Measurements from ENCODE around the gene PRPF19. TPM values are rescaled to one million over a fixed set of nuclear protein-coding genes. Genes with fewer than 3 reads are reported as not detected.
A peak's percentile ranks its signal among the peaks of the same experiment; 100 is the strongest.

Gene PRPF19
- total RNA-seq, 1 donor = 53.1 TPM

DNA sequence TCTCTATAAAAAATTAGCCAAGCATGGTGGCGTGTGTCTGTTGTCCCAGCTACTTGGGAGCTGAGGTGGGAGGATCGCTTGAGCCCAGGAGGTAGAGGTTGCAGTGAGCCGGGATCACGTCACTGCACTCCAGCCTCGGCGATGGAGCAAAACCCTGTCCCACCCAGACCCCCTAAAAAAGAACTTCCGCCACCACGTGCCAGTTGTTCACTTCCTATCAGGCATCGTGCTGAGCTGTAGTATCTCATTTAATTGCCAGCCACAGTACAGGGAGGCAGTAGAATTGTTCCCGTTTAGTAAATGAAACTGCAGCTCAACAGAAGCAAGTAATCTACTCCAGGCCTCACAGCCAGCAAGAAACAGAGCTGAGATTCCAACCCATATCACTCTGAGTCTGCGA lies 14.9 kb upstream of the PRPF19 start:
- no peak for DNase-seq (ENCODE audit: low read depth)
- TF ChIP-seq CTCF (IDR thresholded peaks at IDR 0.05; ENCODE audit: insufficient read depth, low read length) = no peak

GRCh38 chr11:60919956-60920355 lies 13.6 kb upstream of the PRPF19 start:
- H3K4me3 ChIP-seq (ENCODE audit: low read depth, low read length) = no peak overlapping the region
- peak; percentile 35 for DNase-seq (ENCODE audit: low read depth)
- TF ChIP-seq CTCF (IDR thresholded peaks at IDR 0.05; ENCODE audit: insufficient read depth, low read length) = no peak

More for the DNA sequence above, 14.9 kb upstream of the PRPF19 start:
- H3K4me3 ChIP-seq (ENCODE audit: low read depth, low read length) = no peak overlapping the region

GRCh38 chr11:60919320-60919719 lies 12.9 kb upstream of the PRPF19 start:
- no peak overlapping the region for H3K4me3 ChIP-seq (ENCODE audit: low read depth, low read length)
- no peak for DNase-seq (ENCODE audit: low read depth)
- TF ChIP-seq CTCF (IDR thresholded peaks at IDR 0.05; ENCODE audit: insufficient read depth, low read length) = no peak

DNA sequence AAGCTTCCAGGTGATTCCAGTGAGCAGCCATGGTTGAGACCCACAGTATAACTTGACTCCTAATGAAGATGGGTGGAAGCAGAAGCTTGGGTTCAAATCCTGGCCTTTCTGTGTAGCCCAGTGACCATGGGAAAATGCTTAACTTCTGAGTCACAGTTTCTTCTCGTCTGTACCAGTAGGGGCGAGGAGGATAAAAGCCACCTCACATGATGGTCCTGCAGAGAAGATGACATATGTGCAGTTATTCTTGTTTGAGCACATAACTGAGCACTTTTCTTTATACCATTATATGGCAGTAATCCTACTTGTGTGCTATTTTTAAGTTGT lies 12.5 kb upstream of the PRPF19 start:
- H3K4me3 ChIP-seq (ENCODE audit: low read depth, low read length) = no peak overlapping the region
- peak; percentile 23 for DNase-seq (ENCODE audit: low read depth)
- no peak for TF ChIP-seq CTCF (IDR thresholded peaks at IDR 0.05; ENCODE audit: insufficient read depth, low read length)

- DNase-seq (ENCODE audit: low read depth) = no peak
- no peak overlapping the region for H3K4me3 ChIP-seq (ENCODE audit: low read depth, low read length)
- TF ChIP-seq CTCF (IDR thresholded peaks at IDR 0.05; ENCODE audit: insufficient read depth, low read length) = no peak
These were observed 12.0 kb upstream of the PRPF19 start for GRCh38 chr11:60918251-60918938.

- no peak for DNase-seq (ENCODE audit: low read depth)
- no peak overlapping the region for H3K4me3 ChIP-seq (ENCODE audit: low read depth, low read length)
- no peak for TF ChIP-seq CTCF (IDR thresholded peaks at IDR 0.05; ENCODE audit: insufficient read depth, low read length)
These were observed 10.9 kb upstream of the PRPF19 start for GRCh38 chr11:60917267-60917666.

DNA sequence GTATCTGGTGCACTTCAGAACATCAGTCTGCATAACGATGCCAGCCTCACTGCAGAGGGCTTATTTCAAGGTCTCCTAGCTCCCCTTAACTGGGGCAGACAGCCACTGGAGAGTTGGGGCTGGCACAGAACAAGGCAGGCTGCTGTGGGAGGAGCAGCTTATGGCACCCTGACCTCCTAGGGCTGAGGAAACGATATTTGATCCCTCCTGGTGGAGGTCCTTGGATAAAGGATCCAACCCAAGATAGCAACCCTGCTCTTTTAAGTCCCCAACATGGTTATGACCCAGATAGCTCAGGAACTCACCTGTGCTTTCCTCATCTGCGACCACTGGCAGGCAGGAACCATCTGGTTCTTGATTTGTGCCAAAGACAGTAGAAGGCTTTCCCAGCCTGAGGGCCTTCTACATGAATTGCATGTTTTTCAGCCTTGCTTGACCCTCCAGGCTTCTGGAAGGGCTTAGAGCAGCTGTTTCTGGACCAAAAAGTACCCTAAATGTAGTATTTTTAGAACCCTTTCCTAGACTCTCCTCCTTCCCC lies 10.4 kb upstream of the PRPF19 start:
- no peak overlapping the region for H3K4me3 ChIP-seq (ENCODE audit: low read depth, low read length)
- no peak for DNase-seq (ENCODE audit: low read depth)
- TF ChIP-seq CTCF (IDR thresholded peaks at IDR 0.05; ENCODE audit: insufficient read depth, low read length) = no peak
